ENCODE measurements around the gene IGF2R. TPM values are rescaled to one million over a fixed set of nuclear protein-coding genes. Genes with fewer than 3 reads are reported as not detected.

Gene IGF2R
- total and polyA plus RNA-seq, 8 donors = 2.0 to 70.5 (median 31.5) TPM

GRCh38 chr6:159973406-159973805 is 4.5 kb downstream of the IGF2R start:
- H3K27ac ChIP-seq = peak overlapping the region in 2 of 5 donors; percentile 17 to 44
- 41 to 64% (median 60%) methylated on average over 2 of the region's 2 CpGs for WGBS, 5 donors
- peaks cover 41 to 87% (median 63%) of the 10 kb centered on the region in 4 donors for H3K4me1 ChIP-seq
- no peaks in the 10 kb centered on the region for H3K9me3 ChIP-seq
- intact Hi-C loops (cut with DNase I; ENCODE audit: low total_unique reads) = loop anchor here (10.0 kb wide), 1 partner anchor 61 kb away; no protein-coding TSS in a partner anchor
- TF ChIP-seq, protein P1, sequence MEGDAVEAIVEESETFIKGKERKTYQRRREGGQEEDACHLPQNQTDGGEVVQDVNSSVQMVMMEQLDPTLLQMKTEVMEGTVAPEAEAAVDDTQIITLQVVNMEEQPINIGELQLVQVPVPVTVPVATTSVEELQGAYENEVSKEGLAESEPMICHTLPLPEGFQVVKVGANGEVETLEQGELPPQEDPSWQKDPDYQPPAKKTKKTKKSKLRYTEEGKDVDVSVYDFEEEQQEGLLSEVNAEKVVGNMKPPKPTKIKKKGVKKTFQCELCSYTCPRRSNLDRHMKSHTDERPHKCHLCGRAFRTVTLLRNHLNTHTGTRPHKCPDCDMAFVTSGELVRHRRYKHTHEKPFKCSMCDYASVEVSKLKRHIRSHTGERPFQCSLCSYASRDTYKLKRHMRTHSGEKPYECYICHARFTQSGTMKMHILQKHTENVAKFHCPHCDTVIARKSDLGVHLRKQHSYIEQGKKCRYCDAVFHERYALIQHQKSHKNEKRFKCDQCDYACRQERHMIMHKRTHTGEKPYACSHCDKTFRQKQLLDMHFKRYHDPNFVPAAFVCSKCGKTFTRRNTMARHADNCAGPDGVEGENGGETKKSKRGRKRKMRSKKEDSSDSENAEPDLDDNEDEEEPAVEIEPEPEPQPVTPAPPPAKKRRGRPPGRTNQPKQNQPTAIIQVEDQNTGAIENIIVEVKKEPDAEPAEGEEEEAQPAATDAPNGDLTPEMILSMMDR (IDR thresholded peaks at IDR 0.05) = no peak
- H3K36me3 ChIP-seq = no peaks in the 10 kb centered on the region
- no peak overlapping the region for H3K4me3 ChIP-seq
- no peaks in the 10 kb centered on the region for H3K27me3 ChIP-seq
- DNase-seq = no peak

GRCh38 chr6:159973951-159974350 is 5.1 kb downstream of the IGF2R start:
- intact Hi-C loops (cut with DNase I; ENCODE audit: low total_unique reads) = loop anchor here (10.0 kb wide), 1 partner anchor 61 kb away; no protein-coding TSS in a partner anchor

DNA sequence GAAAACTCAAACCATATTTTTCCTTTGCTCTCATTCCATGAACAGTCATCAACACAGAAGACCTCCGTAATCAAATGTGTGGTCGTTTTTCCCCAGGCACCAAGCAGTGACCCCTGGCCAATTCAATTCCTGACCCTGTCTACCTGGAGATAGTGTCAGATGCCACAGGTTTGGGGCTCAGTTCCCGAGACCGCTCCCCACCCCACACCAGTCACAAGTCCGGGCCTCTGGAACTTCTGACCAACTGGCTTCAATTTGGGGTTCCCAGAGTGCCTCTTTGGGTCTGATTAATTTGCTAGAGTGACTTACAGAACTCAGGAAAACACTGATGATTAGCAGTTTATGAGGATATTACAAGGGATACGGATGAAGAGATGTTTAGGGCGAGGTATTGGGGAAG is 6.0 kb downstream of the IGF2R start:
- 85 to 91% (median 87%) methylated on average over 7 of the region's 7 CpGs for WGBS, 5 donors
- H3K4me1 ChIP-seq = peaks cover 50 to 96% (median 74%) of the 10 kb centered on the region in 4 donors

More at GRCh38 chr6:159973951-159974350, 5.1 kb downstream of the IGF2R start:
- WGBS, 5 donors = 73 to 91% (median 86%) methylated on average over 2 of the region's 2 CpGs
- no peak overlapping the region for H3K4me3 ChIP-seq
- DNase-seq = no peak
- H3K27me3 ChIP-seq = no peaks in the 10 kb centered on the region
- TF ChIP-seq, protein P1 (IDR thresholded peaks at IDR 0.05) = no peak
- TF ChIP-seq EP300 (IDR thresholded peaks at IDR 0.05) (no peak), POLR2A (IDR thresholded peaks at IDR 0.05) (no peak), POLR2AphosphoS5 (IDR thresholded peaks at IDR 0.05) (no peak)
- H3K36me3 ChIP-seq = no peaks in the 10 kb centered on the region
- no peaks in the 10 kb centered on the region for H3K9me3 ChIP-seq
- H3K4me1 ChIP-seq = peaks cover 45 to 89% (median 66%) of the 10 kb centered on the region in 4 donors
- H3K27ac ChIP-seq = peak overlapping the region in 3 of 5 donors; percentile 6 to 44 (median 17)

GRCh38 chr6:159976686-159977254 is 7.9 kb downstream of the IGF2R start:
- Histone ChIP-seq H3K4me1 (peaks cover 47 to 95% (median 73%) of the 10 kb centered on the region in 4 donors), H3K4me3 (no peak overlapping the region), H3K36me3 (no peaks in the 10 kb centered on the region), H3K9me3 (no peaks in the 10 kb centered on the region), H3K27ac (peak overlapping the region; percentile 10 to 77 (median 32)), H3K27me3 (no peaks in the 10 kb centered on the region)
- DNase-seq = no peak
- intact Hi-C loops (cut with DNase I; ENCODE audit: low total_unique reads) = loop anchor here (10.0 kb wide), 1 partner anchor 58 kb away; no protein-coding TSS in a partner anchor
- TF ChIP-seq POLR2AphosphoS5 (IDR thresholded peaks at IDR 0.05) (no peak), EP300 (IDR thresholded peaks at IDR 0.05) (no peak), POLR2A (IDR thresholded peaks at IDR 0.05) (no peak)
- TF ChIP-seq, protein P1 (IDR thresholded peaks at IDR 0.05) = no peak
- 72 to 86% (median 83%) methylated on average over 7 of the region's 7 CpGs for WGBS, 5 donors

More for the DNA sequence above, 6.0 kb downstream of the IGF2R start:
- Histone ChIP-seq H3K9me3 (no peaks in the 10 kb centered on the region), H3K4me3 (no peak overlapping the region), H3K36me3 (no peaks in the 10 kb centered on the region), H3K27me3 (no peaks in the 10 kb centered on the region), H3K27ac (peak overlapping the region in 1 of 5 donors; percentile 44)
- no peak for DNase-seq
- no peak for TF ChIP-seq EP300 (IDR thresholded peaks at IDR 0.05)
- no peak for TF ChIP-seq POLR2AphosphoS5 (IDR thresholded peaks at IDR 0.05)
- no peak for TF ChIP-seq POLR2A (IDR thresholded peaks at IDR 0.05)
- TF ChIP-seq, protein P1 (IDR thresholded peaks at IDR 0.05) = no peak
- intact Hi-C loops (cut with DNase I; ENCODE audit: low total_unique reads) = loop anchor here (10.0 kb wide), 1 partner anchor 60 kb away; no protein-coding TSS in a partner anchor

All from stomach (tissue), 9 donors.